Measurements from ENCODE around the gene PITX1.

PITX1 gene

GRCh38 chr5:135027697-135028615, 6.1 kb downstream of the PITX1 start:
- DNase-seq = no peak

- no peak for DNase-seq
These were observed 6.7 kb downstream of the PITX1 start for GRCh38 chr5:135027266-135027696.

- no peak for DNase-seq
These were observed 7.3 kb downstream of the PITX1 start for GRCh38 chr5:135026645-135027265.

GRCh38 chr5:135025730-135026644, 8.0 kb downstream of the PITX1 start:
- DNase-seq = no peak

GRCh38 chr5:135024956-135025729, 8.9 kb downstream of the PITX1 start:
- DNase-seq = no peak

GRCh38 chr5:135020111-135020895, 13.7 kb downstream of the PITX1 start:
- no peak for DNase-seq

GRCh38 chr5:135019314-135019713, 14.7 kb downstream of the PITX1 start:
- DNase-seq = no peak

- no peak for DNase-seq
These were observed 15.6 kb downstream of the PITX1 start for GRCh38 chr5:135018457-135018856.

- DNase-seq = no peak
These were observed 17.2 kb downstream of the PITX1 start for GRCh38 chr5:135016861-135017290.

- no peak for DNase-seq
These were observed 18.1 kb downstream of the PITX1 start for GRCh38 chr5:135015942-135016341.

- DNase-seq = no peak
These were observed 20.0 kb downstream of the PITX1 start for GRCh38 chr5:135013947-135014570.

- DNase-seq = no peak
These were observed 20.6 kb downstream of the PITX1 start for GRCh38 chr5:135013445-135013844.

GRCh38 chr5:135012951-135013391, 21.1 kb downstream of the PITX1 start:
- no peak for DNase-seq

- DNase-seq = no peak
These were observed 21.9 kb downstream of the PITX1 start for GRCh38 chr5:135012033-135012588.

- no peak for DNase-seq
These were observed 22.5 kb downstream of the PITX1 start for GRCh38 chr5:135011355-135012032.

- DNase-seq = no peak
These were observed 23.3 kb downstream of the PITX1 start for GRCh38 chr5:135010502-135011354.

- DNase-seq = no peak
These were observed 24.1 kb downstream of the PITX1 start for GRCh38 chr5:135009736-135010501.

All from CD4-positive, alpha-beta T cell treated with Interleukin-10 for 1 hour (primary cell).